H9 (cell line): Measurements from ENCODE around the gene AGK. TPM values are rescaled to one million over a fixed set of nuclear protein-coding genes. Genes with fewer than 3 reads are reported as not detected.

Source experiments
- DNase-seq: peaks from one replicate; pipeline ENCODE4 v3.0.0-alpha.2; 2017
- H2AFZ ChIP-seq: one replicate; pipeline ENCODE4 v1.6.1; 2013; ENCODE audit warnings: mild to moderate bottlenecking, low read length, control low read depth, moderate library complexity
- H2AK5ac ChIP-seq: 2 replicates; pipeline ENCODE4 v1.6.1; 2013; ENCODE audit warnings: low read length, control low read depth, mixed read lengths; ENCODE audit not compliant: insufficient read length
- H2BK120ac ChIP-seq: one replicate; pipeline ENCODE4 v1.6.1; 2013; ENCODE audit warnings: low read depth, mild to moderate bottlenecking, low read length, control low read depth, inconsistent platforms; ENCODE audit not compliant: poor library complexity, severe bottlenecking
- H2BK12ac ChIP-seq: 2 replicates; pipeline ENCODE4 v1.6.1; 2013; ENCODE audit warnings: low read length, control low read depth, mixed read lengths, low read depth; ENCODE audit not compliant: insufficient read length
- H2BK15ac ChIP-seq: 2 replicates; pipeline ENCODE4 v1.6.1; 2013; ENCODE audit warnings: low read depth, low read length, control low read depth
- H2BK20ac ChIP-seq: one replicate; pipeline ENCODE4 v1.6.1; 2013; ENCODE audit warnings: low read depth, mild to moderate bottlenecking, low read length, control low read depth, inconsistent platforms; ENCODE audit not compliant: poor library complexity, severe bottlenecking
- H2BK5ac ChIP-seq: 2 replicates; pipeline ENCODE4 v1.6.1; 2013; ENCODE audit warnings: low read length, control low read depth, mixed read lengths; ENCODE audit not compliant: insufficient read length
- H3K14ac ChIP-seq: 2 replicates; pipeline ENCODE4 v1.6.1; 2013; ENCODE audit warnings: low read length, control low read depth; ENCODE audit not compliant: insufficient read depth
- H3K18ac ChIP-seq: 2 replicates; pipeline ENCODE4 v1.6.1; 2013; ENCODE audit warnings: low read depth, mild to moderate bottlenecking, mixed read lengths, low read length, control low read depth; ENCODE audit not compliant: insufficient read length
- H3K23ac ChIP-seq: 2 replicates; pipeline ENCODE4 v1.6.1; 2013; ENCODE audit warnings: low read length, control low read depth, mixed read lengths, low read depth; ENCODE audit not compliant: insufficient read length
- H3K23me2 ChIP-seq: 2 replicates; pipeline ENCODE4 v1.6.1; 2013; ENCODE audit warnings: low read depth, mild to moderate bottlenecking, mixed read lengths, low read length, control low read depth; ENCODE audit not compliant: insufficient read length, poor library complexity, severe bottlenecking
- H3K27ac ChIP-seq: 2 replicates; pipeline ENCODE4 v1.5.1; 2013; ENCODE audit warnings: low read length, control low read depth, mixed read lengths, low read depth; ENCODE audit not compliant: insufficient read length
- H3K27me3 ChIP-seq: 2 replicates; pipeline ENCODE4 v1.6.1; 2013; ENCODE audit warnings: low read length, control low read depth, inconsistent platforms; ENCODE audit not compliant: insufficient read depth
- H3K4ac ChIP-seq: 2 replicates; pipeline ENCODE4 v1.6.1; 2013; ENCODE audit warnings: low read depth, mild to moderate bottlenecking, control low read depth, inconsistent platforms, low read length, moderate library complexity
- H3K4me1 ChIP-seq: 2 replicates; pipeline ENCODE4 v1.6.1; 2013; ENCODE audit warnings: low read length, control low read depth, inconsistent platforms; ENCODE audit not compliant: insufficient read depth
- H3K4me2 ChIP-seq: 2 replicates; pipeline ENCODE4 v1.6.1; 2013; ENCODE audit warnings: low read length, control low read depth, mixed read lengths; ENCODE audit not compliant: insufficient read length, insufficient read depth
- H3K56ac ChIP-seq: 2 replicates; pipeline ENCODE4 v1.6.1; 2013; ENCODE audit warnings: low read depth, mild to moderate bottlenecking, mixed read lengths, low read length, control low read depth; ENCODE audit not compliant: insufficient read length
- H3K79me1 ChIP-seq: 2 replicates; pipeline ENCODE4 v1.6.1; 2013; ENCODE audit warnings: low read depth, mild to moderate bottlenecking, moderate library complexity, low read length, control low read depth, inconsistent platforms; ENCODE audit not compliant: insufficient read depth, poor library complexity, severe bottlenecking
- H3K79me2 ChIP-seq: 2 replicates; pipeline ENCODE4 v1.6.1; 2013; ENCODE audit warnings: low read length, control low read depth, inconsistent platforms; ENCODE audit not compliant: insufficient read depth
- H3K9ac ChIP-seq: 2 replicates; pipeline ENCODE4 v1.6.1; 2013; ENCODE audit warnings: low read length, control low read depth, mixed read lengths; ENCODE audit not compliant: insufficient read length; ENCODE audit errors: extremely low read depth
- H3K9me3 ChIP-seq: one replicate; pipeline ENCODE4 v1.6.1; 2013; ENCODE audit warnings: low read depth, low read length, inconsistent platforms; ENCODE audit not compliant: control insufficient read depth
- H3T11ph ChIP-seq: one replicate; pipeline ENCODE4 v1.6.1; 2013; ENCODE audit warnings: mild to moderate bottlenecking, low read length, control low read depth, inconsistent platforms
- H4K20me1 ChIP-seq: one replicate; pipeline ENCODE4 v1.6.1; 2013; ENCODE audit not compliant: control insufficient read depth, insufficient read length, insufficient read depth
- H4K5ac ChIP-seq: 2 replicates; pipeline ENCODE4 v1.6.1; 2013; ENCODE audit warnings: low read depth, mild to moderate bottlenecking, mixed read lengths, low read length, control low read depth; ENCODE audit not compliant: insufficient read length
- H4K8ac ChIP-seq: replicated peaks from 2 replicates; pipeline ENCODE4 v1.6.1; 2013; ENCODE audit warnings: low read length, control low read depth, mixed read lengths, low read depth; ENCODE audit not compliant: insufficient read length
- H4K91ac ChIP-seq: 2 replicates; pipeline ENCODE4 v1.6.1; 2013; ENCODE audit warnings: low read depth, mild to moderate bottlenecking, moderate library complexity, mixed read lengths, low read length, control low read depth; ENCODE audit not compliant: insufficient read length
- H3K27ac Mint-ChIP-seq, 3 experiments: 2 replicates in 2 of 3; 3 replicates in 1 of 3; pipeline ENCODE4 v1.8.0; 2020 to 2021; ENCODE audit warnings: mixed read lengths in 3 of 3, mild to moderate bottlenecking in 1 of 3, moderate library complexity in 1 of 3
- H3K27me3 Mint-ChIP-seq: 2 replicates; pipeline ENCODE4 v1.8.0; 2021; ENCODE audit warnings: low read depth, mild to moderate bottlenecking, moderate library complexity, mixed read lengths
- H3K36me3 Mint-ChIP-seq, 3 experiments: 2 replicates in 2 of 3; 3 replicates in 1 of 3; pipeline ENCODE4 v1.8.0; 2020 to 2021; ENCODE audit warnings: low read depth in 3 of 3, mixed read lengths in 3 of 3; ENCODE audit not compliant: insufficient read depth in 1 of 3
- H3K4me1 Mint-ChIP-seq, 2 experiments: 2 replicates each; pipeline ENCODE4 v1.8.0; 2020; ENCODE audit warnings: mixed read lengths in 2 of 2
- H3K4me3 Mint-ChIP-seq, 2 experiments: 2 replicates in 1 of 2; 3 replicates in 1 of 2; pipeline ENCODE4 v1.8.0; 2020 to 2021; ENCODE audit warnings: mild to moderate bottlenecking in 2 of 2, mixed read lengths in 2 of 2, moderate library complexity in 1 of 2
- H3K9me3 Mint-ChIP-seq, 2 experiments: 2 replicates in 1 of 2; 3 replicates in 1 of 2; pipeline ENCODE4 v1.8.0; 2020; ENCODE audit warnings: mild to moderate bottlenecking in 2 of 2, mixed read lengths in 2 of 2, moderate library complexity in 1 of 2
- WGBS: extraction: QIAGEN DNeasy Blood & Tissue Kit; methylation state at CpG from one replicate; pipeline ENCODE4 v1.1.7; 2013; ENCODE audit warnings: missing lambda C conversion rate, low lambda C conversion rate, mixed read lengths; ENCODE audit not compliant: insufficient read length; ENCODE audit errors: extremely low coverage; 5-methylcytosine and 5-hydroxymethylcytosine counted together
- total RNA-seq: library from RNA; stranded (reverse); gene quantifications from 2 replicates; pipeline ENCODE4 v1.2.1, GENCODE V29; 2021
- TF ChIP-seq, protein P1 (sequence below): fragments of 200-600 bp; sonication (generic); conservative IDR thresholded peaks from 3 replicates; pipeline ENCODE4 v1.8.0; 2021; ENCODE audit warnings: antibody characterized with exemption, mild to moderate bottlenecking

The AGK gene
- total RNA-seq, 1 experiment from 2014 or later = 35.1 TPM

DNA sequence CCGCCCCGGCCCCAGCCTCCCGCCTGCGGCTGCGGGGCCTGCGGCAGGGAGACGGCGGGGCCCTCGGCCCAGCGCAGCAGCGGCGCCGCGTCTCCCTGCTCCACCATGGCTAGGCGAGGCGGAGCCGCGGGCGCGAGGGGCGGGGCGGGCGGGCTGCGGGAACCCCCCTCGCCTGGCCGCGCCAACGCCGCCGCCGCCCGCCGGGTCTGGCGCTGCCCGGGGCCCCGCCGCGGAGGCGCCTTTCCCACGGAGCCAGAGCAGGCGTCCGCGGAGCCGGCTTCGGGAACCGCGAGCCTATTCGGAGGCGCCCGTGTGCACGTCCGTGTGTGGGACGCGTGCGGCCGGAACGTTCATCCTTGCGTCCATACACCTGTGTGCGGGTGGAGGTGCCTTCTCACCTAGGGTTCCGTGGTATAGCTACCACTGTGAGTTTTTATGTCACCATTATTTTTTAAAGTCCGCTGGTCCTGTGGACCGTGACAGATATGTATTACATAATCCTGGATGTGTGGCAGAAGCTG is 150.9 kb downstream of the AGK start, which contains the start of gene DENND11:
DENND11 (minus strand) TSS at position 120 of the 521 bp plus-strand sequence; CDS start at position 107, 13 bp downstream.
- Histone ChIP-seq H3K9me3 (no peaks in the 10 kb centered on the region), H3K4me1 (peaks cover 4% of the 10 kb centered on the region), H3K14ac (no peak within 1 kb of the TSS), H4K20me1 (no peaks in the 10 kb centered on the region), H2AFZ (peak within 1 kb of the TSS; percentile 74), H3K27ac (no peak within 1 kb of the TSS), H3K27me3 (peaks cover 2% of the 10 kb centered on the region; the same call in 1 of the 2 replicates), H3T11ph (no peak within 1 kb of the TSS), H2BK20ac (no peak within 1 kb of the TSS), H3K4me2 (peak within 1 kb of the TSS; percentile 89), H3K4ac (no peak within 1 kb of the TSS), H3K79me1 (no peaks in the 10 kb centered on the region), H2BK12ac (no peak within 1 kb of the TSS), H4K5ac (no peak within 1 kb of the TSS), H3K23me2 (peaks cover 5% of the 10 kb centered on the region), H3K18ac (no peak within 1 kb of the TSS), H3K56ac (no peak within 1 kb of the TSS), H2BK120ac (no peak within 1 kb of the TSS), H2BK15ac (no peak within 1 kb of the TSS), H2BK5ac (no peak within 1 kb of the TSS), H3K23ac (no peak within 1 kb of the TSS), H3K79me2 (no peaks in the 10 kb centered on the region), H3K9ac (no peak within 1 kb of the TSS), H2AK5ac (no peak within 1 kb of the TSS), H4K91ac (no peak within 1 kb of the TSS), H4K8ac (no peak within 1 kb of the TSS)
- Mint-ChIP-seq H3K36me3 (no peaks in the 10 kb centered on the region), H3K4me3 (peak within 1 kb of the TSS; percentile 79 to 87), H3K27ac (peak within 1 kb of the TSS in 1 of 3 experiments; percentile 59; a peak in 1 of 7 replicates), H3K27me3 (peaks cover 23% of the 10 kb centered on the region), H3K4me1 (peaks cover 60% of the 10 kb centered on the region in 2 experiments), H3K9me3 (no peaks in the 10 kb centered on the region)
- no CpG with 5 or more reads among the region's 62 CpGs for WGBS
- no peak for DNase-seq
- TF ChIP-seq, protein P1, sequence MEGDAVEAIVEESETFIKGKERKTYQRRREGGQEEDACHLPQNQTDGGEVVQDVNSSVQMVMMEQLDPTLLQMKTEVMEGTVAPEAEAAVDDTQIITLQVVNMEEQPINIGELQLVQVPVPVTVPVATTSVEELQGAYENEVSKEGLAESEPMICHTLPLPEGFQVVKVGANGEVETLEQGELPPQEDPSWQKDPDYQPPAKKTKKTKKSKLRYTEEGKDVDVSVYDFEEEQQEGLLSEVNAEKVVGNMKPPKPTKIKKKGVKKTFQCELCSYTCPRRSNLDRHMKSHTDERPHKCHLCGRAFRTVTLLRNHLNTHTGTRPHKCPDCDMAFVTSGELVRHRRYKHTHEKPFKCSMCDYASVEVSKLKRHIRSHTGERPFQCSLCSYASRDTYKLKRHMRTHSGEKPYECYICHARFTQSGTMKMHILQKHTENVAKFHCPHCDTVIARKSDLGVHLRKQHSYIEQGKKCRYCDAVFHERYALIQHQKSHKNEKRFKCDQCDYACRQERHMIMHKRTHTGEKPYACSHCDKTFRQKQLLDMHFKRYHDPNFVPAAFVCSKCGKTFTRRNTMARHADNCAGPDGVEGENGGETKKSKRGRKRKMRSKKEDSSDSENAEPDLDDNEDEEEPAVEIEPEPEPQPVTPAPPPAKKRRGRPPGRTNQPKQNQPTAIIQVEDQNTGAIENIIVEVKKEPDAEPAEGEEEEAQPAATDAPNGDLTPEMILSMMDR = no peak
